ENCODE results near the gene NLRC5.

- TF ChIP-seq POLR2AphosphoS5 (IDR thresholded peaks at IDR 0.05): no peak
- no peak for TF ChIP-seq CTCF (IDR thresholded peaks at IDR 0.05)
Measured at GRCh38 chr16:57069635-57070370, 80.4 kb downstream of the NLRC5 start.
